WI38 (cell line): ENCODE measurements around the gene SPRED2.

Experiments
- H3K4me3 ChIP-seq: 2 replicates; pipeline ENCODE4 v1.5.1; 2011; ENCODE audit warnings: low read depth, mild to moderate bottlenecking, control low read depth, low read length
- CTCF ChIP-seq: IDR thresholded peaks from 2 replicates; pipeline ENCODE4 v1.5.1; 2012; ENCODE audit warnings: low read depth, mild to moderate bottlenecking, control low read depth, low read length

SPRED2 gene

DNA sequence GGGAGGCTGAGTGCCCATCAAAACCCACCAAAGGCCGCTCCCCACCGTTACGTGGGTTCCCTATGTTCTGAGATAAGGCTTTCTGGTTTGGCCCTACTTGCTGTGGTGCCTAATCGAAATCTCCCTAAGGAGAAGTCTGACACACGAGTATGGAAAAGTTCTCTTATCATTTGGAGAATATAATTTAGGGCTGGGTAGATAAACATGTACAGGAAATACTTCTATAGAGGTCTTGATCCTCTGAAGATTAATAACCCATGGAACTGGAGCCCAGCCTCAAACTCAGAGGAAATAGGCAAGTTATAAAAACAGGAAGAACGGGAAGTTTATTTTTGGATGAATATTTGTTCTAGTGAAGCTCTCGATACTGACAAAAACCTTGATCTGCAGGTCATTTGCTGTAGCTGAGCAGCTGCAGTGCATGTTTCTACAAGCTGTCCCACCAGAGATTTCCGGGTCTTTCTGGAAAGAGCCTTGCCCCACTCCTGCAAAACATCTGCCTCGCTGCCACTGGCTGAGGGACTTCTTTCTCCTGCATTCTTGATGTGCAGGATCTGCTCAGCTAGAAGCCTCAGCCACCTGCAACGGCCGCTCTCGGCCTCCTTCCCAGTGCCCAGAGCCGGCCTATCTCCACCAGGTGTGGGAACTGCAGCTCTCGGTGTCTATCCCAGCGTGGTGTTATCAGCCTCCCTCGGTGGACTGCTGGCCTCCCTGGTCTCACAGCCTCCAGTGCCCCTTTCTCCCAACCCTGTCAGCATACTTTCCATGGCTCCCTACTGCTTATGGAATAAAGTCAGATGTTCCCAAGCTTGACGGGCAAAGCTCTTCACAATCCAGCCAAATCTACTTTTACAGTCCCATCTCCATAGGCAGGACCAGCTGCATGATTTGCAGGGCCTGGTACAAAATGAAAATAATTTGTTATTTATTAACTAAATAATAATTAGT lies 48.6 kb downstream of the SPRED2 start:
- no peak for TF ChIP-seq CTCF
- no peak overlapping the region for H3K4me3 ChIP-seq

DNA sequence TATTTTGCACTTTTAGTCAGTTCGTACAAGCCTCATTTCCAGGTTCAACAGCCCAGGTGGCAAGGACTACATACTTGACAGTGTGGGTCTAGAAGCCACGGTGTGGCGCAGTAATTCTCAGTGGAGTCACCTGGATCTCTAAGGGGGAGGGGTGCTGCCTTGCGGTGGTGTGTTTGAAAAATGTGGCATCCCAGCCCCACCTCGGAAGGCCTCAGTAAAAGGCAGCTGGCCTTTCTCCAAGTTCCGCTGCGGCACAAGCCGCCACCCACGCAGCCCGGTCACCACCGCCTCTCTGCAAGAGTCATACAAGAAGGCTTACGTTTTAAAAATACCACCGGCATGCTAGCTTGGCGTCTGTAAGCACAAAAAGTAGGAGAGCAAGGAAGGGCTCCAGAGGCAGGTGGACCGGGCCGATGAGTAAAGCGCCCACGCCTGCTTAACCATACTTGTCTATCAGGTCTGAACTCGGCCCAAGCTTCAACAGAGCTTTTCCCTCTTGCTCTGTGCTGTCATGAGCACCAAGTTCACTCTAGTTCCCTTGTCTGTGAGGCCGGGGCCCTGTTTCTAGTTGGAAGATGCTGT lies 49.5 kb downstream of the SPRED2 start:
- H3K4me3 ChIP-seq = no peak overlapping the region
- no peak for TF ChIP-seq CTCF

- no peak for TF ChIP-seq CTCF
- H3K4me3 ChIP-seq = no peak overlapping the region
Observed at GRCh38 chr2:65382323-65382722, 50.1 kb downstream of the SPRED2 start.

GRCh38 chr2:65381607-65382051 lies 50.8 kb downstream of the SPRED2 start:
- no peak for TF ChIP-seq CTCF
- no peak overlapping the region for H3K4me3 ChIP-seq

DNA sequence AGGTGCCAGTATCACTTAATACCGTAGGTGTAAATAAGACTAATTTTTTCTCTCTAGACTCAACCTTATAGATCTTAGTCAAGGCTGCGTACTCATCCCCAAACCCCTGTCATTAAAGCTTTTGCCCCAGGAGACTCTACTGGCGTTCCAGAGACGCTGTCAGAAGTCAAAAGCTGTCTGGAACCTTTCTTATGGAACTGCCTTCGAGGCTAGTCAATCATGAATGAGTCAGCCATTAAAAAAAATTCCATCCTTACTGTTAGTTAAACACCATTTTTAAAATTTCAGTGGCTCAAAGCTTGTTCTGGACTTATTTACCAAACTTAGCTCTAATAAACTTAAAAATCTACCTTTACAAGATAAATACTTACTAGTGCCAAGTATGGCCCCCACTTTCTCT lies 52.1 kb downstream of the SPRED2 start:
- H3K4me3 ChIP-seq = no peak overlapping the region
- no peak for TF ChIP-seq CTCF

DNA sequence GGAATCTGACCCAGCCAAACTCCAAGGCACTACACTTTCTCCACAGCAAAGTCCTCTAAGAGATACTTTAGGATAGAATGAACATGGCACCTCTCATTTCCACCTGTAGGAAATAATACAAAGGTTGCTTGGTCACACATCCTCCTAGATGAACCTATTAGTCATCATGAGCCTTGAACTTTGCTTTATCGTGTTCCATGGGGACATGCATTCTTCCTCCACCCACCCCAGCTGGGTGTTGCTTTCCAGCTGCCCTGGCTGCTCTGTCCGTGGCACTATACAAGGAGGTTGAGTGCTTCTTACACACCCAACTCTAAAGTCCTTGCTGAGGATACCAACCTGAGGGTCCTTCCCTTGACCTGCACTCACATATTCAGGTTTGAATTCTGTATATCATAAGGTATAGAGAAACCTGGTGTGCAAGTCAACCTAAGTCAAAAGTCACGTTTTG lies 52.7 kb downstream of the SPRED2 start:
- no peak for TF ChIP-seq CTCF
- H3K4me3 ChIP-seq = no peak overlapping the region

DNA sequence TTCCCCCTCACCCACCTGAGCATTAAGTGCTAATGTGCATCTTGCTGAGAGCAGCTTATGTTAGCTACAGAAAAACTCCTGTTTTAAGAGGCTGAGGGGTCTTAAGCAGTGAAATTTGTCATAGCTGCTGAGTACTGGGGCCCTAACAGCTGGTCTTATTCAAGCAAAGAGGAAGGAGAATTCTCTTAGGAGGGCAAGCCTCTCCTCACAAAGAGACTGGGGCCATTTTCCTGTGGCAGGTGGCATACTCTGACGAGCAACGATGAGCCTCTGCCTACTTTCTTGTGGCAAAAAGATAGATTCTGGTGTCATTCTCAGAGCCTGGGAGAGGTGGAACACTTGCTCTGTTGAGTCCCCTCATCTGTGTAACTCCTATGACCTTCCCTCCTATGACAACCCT lies 53.2 kb downstream of the SPRED2 start:
- no peak for TF ChIP-seq CTCF
- no peak overlapping the region for H3K4me3 ChIP-seq
